Non-pigmented ciliary epithelial cell (primary cell): ENCODE measurements around the gene UQCR11.
A peak's percentile ranks its signal among the peaks of the same experiment; 100 is the strongest.

Experiments used
- DNase-seq: peaks from one replicate; pipeline ENCODE4 v3.0.0-alpha.2; 2010; ENCODE audit warnings: low read depth

UQCR11 gene

DNA sequence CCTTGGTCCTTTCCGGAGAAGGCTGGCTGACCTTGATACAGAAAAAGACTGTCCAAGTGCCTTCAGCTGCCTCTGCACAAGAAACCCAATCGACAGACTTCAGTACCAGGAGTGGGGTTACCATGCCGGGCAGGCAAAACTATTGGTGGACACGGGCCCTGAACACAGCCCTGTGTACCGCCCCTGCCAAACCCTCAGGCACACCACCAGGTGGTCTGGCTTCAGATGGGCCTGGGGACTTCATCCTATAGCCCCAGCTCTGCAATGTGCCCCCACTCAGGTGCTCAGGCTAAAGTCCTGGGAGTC is 29.6 kb upstream of the UQCR11 start:
- no peak for DNase-seq

DNA sequence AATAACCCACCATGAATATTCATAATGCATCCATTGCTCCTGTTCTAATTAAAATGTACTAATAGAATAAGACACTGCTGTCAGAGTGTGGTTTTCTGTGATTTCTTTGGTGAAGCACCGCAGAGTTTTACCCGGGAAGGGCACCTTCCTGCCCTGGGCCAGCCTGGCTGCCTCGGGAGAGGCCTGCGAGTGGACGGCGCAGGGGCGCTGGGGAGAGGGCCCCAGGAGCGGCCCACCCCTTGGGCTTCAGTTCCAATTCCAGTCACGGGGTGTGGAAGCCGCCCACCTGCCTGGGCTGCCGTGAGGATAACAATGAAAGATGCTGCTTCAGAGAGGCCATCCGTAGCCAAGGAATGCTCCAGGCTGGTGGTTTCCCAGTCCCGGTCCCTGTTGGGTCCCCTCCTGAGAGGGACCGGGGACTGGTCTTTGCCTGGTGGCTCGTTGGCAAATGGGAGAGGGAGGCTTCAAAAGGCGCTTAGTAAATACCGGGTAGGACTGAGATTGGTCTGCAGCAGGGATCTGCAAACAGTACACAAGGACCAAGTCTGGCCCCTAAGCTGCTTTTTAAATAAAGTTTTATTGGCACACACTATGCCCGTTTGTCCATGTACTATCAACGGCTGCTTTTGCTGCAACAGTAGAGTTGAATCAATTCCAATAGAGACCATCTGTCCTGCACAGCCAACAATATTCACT is 29.1 kb upstream of the UQCR11 start:
- no peak for DNase-seq

DNA sequence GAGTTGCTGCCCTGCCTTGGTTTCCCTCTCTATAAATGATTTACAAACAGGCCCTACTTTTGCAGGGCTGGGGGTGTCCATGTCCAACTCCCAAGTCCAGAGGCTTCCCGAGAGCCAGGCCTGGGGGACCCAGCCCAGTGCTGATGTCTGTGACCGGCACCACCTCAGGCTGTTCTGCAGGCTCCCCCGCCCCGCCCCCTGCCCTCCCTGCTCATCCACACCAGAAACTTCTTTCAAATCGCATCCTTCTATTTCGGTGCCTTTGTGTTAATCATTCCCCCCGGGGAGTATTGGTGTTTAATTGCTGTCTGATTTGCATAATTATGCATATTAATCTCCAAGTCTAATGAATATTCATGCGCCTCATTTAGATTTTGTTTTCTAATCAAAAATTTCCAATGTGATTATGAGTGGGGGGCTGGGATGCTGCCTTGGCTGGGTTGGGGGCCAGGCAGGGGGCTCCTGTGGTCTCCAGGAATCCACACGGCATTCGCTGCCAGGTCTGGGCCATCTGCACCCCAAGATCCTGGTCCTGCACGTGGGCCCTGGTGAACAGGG is 28.1 kb upstream of the UQCR11 start:
- no peak for DNase-seq

DNA sequence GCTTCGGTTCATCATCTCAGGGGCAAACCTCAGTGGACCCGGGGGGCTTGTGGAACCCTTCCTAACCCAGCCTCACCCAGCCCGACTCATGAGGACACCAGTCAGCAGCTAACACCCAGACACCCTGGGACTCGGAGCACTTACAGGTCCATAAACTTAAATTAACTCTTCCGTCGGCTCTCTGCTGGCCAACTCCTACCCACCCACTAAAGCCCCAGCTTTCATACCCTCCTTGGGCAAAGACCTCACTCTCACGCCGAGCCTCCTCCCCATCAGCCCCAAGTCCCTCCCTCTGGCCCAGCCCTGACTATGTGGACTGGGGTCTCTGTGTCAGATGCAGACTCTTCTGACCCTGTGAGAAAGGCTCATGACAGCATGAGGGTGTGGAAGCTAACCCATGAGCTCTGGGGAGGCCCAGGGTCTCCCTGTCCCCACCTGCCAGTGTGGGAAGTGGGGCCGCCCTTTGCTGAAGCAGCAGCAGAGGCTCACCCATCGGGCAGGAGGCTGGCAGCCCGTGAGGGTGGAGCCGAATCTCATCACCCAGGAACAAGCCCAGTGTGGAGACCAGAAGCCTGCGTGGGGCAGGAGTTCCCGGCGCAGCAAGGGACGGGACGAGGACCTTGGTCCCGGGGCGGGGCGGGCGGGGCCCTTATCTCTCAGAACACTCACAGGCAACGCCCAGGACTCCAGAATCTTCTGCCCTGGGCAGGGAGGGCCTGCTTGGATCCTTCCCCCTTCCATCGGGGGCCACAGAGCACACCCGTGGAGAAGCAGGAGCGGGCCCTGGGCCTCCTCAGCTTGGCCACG is 27.4 kb upstream of the UQCR11 start:
- no peak for DNase-seq

DNA sequence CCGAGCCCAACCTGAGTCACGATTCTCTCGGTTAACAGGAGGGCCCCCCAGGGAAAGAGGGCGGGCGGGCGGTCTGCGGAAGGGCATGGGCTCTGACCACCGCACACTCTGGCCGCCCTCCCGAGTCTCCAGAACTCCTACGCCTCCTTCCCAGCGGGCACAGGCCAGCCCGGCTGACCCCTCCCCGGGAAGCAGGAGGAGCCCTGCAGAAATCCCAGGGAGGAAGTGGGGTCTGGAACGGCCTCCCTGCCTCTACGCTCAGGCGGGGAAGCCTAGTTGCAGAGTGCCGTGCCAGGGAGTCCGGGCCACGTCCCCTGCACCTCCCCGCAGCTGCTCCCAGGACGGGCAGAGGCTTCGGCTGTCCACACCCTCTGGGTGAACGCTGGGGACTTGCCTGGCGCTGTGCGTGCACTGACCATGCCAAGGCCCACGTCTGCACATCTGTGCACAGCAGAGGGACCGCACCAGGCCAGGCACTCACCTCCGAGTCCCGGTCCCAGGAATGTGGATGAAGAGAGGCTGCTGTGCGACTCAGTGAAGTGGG is 26.4 kb upstream of the UQCR11 start:
- no peak for DNase-seq

DNA sequence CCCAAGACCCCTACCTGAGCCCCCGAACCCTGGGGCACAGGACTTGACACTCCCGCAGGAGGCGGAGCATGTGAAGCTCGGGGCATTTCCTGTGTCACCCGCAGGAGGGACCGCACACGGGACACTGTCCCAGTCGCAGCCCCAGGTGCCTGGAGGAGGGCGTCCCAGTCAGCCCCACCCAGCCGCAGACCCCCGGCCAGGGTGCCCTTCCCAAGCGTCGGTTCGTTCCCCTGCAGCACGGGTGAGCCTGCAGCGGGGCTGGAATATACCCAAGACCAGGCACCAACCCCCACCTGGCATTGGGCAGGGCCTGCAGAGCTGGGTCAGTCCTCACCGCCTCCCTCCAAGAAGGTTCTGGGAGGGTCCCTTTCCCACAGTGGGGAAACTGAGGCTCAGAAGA is 25.5 kb upstream of the UQCR11 start:
- DNase-seq = no peak

DNA sequence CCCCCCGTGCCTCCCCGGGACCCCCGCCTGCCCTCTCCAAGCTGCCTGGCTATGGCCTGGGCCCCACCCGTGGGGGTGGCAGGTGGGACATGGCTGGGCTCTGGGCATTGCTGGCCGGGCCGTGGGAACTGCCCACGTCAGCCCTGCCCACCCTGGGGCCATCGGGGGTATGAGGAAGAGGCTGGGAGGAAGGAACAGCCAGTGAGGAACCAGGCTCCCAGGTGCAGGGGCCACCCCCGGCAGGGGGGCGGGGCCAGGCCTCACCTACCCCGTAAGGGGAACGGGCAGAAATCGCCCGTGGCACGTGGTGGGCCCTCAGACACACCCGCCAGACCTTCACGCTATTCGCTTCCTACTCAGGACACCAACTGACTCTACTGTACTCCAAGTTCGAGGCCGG is 24.8 kb upstream of the UQCR11 start:
- DNase-seq = no peak

DNA sequence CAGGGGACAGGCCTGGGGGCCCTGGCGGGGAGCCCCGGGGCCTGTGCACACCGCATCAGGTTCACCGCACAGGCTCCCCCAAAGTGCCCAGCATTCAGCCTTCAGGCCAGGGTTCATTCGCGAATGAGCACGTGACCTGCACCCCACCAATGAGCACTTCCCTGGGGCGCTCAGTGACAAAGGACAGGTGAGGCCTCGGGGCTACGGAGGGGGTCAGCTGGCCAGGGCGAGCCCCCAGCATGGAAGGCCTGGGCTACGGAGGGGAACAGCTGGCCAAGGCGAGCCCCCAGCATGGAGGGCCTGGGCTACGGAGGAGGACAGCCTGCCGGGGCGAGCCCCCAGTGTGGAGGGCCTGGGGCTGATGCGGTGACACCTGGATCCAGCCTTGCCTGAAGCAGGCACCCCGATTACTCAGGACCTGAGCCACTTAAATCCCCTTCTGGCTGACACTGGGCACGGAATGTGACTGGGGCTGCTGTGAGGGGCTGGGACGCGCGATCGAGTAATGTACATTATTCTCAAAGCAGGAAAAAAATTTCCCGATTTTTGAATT is 24.1 kb upstream of the UQCR11 start:
- DNase-seq = no peak

DNA sequence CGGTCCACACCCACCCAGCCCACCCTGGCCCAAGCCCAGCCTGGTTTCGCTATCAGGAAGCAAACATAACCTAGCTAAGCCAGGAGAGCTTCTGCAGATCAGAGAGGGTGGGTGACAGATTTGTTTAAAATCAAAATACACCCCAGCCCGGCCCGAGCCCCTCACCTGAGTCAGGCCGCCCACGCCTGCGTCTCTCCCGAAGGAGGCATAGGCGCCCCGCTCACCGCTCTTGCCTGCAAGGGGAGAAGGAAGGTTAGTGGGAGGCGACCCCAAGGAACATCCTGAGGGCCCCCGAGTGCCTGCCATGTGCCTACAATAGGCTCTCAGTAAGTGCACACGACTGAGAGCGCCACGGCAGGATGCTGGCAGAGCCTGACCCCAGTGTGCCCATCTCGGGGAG is 21.9 kb upstream of the UQCR11 start:
- no peak for DNase-seq

DNA sequence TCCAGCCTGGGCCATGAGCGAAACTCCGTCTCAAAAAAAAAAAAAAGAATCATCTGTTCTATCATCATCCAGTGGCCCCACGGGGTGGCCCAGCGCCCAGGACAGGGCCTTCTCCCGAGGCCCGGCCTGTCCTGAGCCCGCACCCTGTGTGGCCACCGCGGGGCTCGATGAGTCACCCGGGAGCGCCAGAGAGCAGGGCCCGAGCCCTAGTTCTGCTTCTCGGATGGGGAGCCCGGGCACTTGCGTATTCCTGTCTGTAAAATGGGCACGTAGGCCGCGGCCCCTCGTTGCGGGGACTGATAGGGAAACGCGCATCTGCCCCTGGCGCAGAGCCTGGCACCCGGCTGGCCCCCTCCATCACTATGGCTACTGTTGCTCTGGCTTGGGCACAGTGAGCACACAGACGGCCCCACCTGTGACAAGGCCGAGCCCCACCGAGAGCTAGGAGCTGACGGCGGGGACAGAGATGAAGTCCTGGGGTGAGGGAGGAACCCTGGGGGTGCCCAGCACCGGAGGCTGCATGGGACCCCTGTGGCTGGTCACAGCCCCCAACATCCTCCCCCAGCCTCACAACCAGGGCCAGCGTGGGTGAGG is 21.3 kb upstream of the UQCR11 start:
- no peak for DNase-seq

DNA sequence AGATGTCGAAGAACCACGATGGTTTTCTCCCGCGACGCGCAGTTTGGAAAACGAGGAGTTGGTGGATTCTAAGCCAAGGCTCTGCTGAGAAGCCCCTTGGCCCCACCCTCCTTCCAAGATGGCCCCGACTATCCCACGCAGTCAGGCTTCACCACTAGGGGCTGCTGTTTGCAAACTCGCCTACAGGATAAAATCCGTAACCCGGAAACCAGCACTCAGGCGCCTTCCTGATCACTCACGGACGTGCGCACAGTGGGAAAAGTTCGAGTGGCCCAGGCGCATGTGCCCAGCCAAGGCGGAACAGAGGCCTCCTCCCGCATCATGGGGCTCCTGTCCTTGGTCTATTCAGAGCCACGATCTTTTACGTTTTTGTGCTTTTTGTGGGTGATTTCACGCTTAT is 19.2 kb upstream of the UQCR11 start:
- DNase-seq = peak; percentile 9

DNA sequence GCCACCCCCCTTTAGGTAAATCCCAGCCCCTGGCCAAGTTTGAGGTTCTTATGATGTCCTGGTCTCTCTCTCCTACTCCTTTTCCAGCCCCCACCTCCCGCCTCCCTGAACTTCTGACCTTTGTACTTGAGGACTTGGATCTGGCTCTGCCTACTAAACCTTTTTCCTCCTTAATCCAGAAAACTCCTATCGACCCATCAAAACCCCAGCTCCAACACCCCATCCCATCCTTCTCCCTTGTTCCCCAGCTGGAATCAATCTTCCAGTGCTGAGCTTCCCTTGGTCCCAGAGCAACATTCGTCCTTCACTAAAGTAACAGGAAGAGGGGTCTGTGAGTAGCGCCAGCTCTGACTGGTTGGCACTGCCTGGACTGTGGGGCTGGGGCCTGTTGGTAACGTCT is 17.3 kb upstream of the UQCR11 start:
- DNase-seq = no peak

DNA sequence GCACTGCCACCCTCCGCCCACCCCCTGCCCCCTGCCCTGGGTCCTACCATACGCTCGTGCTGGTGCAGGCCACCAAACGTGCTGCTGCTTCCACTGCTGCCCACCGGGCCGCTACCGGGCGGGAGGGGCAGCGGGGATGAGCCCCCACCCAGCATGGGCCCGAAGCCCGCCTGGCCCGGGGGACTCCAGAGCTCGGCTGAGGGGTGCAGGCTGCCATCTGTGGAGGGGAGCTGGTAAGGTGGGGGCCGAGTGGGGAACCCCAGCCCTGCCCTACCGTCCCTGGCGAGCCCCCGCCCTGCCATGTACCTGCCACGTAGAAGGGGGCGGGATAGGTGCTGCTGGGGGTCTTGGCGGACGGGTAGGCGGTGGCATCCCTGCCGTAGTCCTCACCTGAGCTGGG is 16.7 kb upstream of the UQCR11 start:
- DNase-seq = no peak

DNA sequence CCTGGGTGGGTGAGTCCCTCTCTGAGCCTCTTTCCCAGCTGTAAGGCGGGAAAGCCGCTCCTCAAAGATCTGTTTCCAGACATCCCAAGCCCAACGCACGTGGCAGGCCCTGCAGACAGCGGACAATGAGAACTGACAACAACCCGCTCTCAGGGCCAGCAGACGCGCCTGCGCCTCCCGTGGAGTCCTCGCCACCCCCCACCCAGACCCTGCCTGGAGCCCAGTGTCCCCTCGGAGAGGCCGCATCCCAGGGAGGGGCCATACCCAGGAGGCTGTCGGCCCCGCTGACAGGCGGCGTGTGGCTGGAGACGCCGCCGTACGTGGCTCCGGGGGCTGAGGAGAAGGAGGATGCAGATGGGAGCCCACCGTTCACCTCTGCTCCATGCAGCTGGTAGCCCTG is 16.3 kb upstream of the UQCR11 start:
- DNase-seq = no peak

DNA sequence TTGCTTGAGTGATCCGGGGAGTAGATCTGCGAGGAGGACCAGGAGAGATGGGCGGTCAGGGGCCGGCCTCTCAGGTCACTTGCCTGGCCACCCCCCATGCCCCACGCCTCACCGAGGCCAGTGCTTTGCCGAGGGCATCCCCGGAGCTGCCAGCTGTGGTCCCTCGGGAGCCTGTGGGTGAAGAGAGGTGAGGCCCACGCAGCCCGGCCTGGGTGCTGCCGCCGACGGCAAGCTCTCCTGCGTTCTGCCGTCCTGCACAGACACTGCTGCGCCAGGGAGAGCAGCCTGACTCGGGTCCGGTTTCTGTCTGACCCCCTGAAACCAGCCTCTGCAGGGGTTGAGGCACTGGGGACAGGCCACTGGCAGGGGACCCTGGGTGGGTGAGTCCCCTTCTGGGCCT is 15.8 kb upstream of the UQCR11 start:
- DNase-seq = no peak

DNA sequence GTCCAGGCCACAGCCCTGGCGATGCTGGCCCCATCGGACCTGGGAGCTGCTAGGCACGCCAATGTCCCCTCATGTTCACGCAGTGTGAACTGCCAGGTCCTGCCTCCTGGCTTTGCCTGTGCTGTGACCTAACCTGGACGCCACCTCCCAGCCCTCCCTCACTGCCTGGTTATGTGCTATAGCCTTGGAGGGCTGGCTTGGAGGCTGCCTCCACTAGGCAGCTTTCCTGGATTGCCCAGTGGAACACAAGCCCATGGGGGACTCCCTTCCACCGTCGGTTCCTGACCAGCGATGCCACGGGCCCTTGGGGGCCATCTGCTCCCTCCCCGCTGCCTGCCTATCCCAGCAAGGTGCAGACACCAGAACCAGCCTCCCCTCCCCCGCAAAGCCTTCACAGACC is 15.2 kb upstream of the UQCR11 start:
- DNase-seq = no peak

DNA sequence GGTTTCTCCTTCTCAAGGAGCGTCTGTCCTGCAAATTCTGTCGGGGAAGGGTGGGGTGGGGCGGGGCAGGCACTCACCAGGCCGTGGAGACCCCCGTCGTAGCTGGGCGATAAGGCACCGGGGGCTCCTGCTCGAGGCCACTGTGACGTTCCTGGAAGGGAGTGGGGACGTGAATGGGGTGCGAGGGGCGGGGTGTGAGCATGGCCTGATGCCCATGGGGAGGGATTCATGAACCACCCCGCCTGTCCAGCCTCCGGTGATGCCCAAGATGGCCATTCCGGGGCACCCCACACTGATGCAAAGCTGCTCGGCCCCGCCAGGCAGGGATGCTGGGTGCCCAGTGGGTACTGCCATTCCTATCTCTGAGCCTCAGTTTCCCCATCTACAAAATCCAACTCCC is 14.4 kb upstream of the UQCR11 start:
- DNase-seq = no peak

DNA sequence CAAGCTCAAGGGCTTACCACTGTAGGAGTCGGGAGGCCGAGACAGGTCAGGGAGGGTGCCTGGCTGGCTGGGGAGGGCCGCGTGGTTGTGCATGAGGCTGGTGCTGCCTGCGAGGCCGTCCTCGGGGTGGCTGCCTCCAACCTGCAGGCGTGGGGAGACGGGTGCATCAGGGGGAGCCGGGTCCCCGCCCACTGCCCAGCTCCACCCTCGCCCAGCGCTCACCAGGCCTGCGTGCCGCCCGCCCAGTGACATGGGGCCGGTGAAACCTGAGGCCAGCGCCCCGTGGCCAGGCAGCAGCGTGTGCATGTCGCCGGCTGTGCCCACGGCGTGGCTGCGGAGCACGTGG is 13.8 kb upstream of the UQCR11 start:
- no peak for DNase-seq

DNA sequence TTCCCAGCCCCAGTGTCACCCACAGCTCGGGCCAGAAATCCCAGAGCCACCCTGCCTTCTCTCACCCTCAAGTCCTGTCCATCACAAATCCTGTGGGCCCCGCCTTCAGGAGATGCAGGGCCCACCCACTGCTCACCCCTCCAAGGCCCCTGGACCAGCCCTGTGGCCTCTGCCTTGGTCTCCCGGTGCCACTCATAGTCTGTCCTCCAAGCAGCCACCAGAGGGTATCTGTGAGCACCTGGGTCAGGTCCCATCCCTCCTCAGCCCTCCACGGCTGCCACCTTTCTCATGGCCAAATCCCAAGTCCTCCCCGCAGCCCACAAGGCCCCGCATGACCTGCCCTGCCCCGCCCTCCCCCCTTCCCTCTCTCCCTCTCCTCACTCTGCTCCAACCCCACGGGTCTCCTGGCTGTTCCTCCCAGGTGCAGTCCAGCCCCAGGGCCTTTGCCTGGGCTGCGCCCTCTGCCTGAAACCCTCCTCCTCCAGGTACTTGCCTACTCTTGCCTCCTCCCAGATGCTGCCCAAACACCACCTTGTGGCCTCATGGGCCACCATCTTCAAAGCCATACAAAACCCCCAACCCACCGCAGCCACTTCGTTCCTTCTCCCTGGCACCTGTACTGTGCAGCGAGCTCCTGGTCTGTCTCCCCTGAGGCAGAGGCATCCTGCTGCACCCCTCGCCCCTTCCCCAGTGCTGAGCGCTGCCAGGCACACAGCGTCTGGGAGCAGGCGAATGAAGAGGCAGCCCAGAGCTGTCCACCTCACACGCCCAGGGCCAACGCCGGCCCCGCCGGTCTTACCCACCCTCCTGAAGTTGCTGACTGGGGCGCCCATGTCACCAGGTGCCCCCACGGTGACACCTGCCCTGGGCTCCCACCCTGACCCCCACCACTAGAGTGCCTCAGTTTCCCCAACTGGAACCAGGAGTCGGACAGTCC is 13.2 kb upstream of the UQCR11 start:
- DNase-seq = no peak

DNA sequence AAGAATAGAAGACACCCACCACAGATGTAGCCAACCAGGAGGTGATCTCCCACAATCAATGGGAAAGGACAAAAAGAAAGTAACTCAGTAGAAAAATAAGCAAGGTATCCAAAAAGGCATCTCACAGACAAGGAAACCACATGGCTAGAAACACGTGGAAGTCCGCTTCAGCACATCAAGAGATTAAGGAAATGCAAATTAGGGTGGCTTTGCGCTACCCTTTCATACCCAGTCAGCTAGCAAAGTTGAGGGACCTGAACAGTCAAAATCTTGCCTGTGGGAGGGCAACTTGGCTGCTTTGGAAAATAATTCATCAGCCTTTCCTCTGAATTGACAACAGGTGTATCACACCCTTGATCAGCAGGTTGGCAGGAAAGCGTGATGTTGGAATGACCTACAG is 11.6 kb upstream of the UQCR11 start:
- no peak for DNase-seq

DNA sequence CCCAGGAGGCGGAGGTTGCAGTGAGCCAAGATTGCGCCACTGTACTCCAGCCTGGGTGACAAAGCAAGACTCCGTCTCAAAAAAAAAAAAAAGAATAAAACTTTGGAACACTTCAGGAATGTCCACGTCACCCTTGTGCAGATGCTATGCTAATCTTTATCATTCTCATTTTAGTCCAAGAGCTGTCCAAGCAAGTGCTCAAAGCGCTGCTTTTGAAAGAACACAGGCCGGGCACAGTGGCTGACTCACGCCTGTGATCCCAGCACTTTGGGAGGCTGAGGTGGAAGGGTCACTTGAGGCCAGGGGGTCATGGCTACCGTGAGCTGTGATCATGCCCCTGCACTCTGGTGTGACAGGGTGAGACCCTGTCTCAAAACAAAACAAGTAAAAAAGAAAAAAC is 11.1 kb upstream of the UQCR11 start:
- DNase-seq = no peak
